ENCODE results near the gene PTPRN2. TPM values are rescaled to one million over a fixed set of nuclear protein-coding genes. Genes with fewer than 3 reads are reported as not detected.

Gene PTPRN2
- total RNA-seq, 1 experiment from 2014 or later: 2.1 TPM

DNA sequence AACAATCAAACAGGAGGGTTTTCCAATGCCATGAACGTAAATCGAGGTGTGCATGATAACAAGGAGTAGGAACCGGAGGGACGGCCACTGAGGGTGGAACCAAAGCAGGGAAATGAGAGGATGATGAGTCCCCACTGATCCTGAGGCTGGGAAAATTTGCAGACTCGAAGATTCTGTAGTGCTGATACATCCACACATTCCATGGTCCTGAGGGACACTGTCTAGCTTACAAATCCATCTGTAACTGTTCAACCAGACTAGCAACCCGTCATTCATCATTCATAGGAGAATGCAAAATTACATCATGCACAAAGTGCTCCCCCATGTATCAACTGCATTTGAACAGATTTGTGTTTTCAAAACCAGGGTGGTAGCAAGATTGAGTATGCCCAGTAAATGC, 189.7 kb downstream of the PTPRN2 start:
- no peaks in the 10 kb centered on the region for H4K20me1 ChIP-seq (ENCODE audit: insufficient read depth)
- ATAC-seq (no peak), DNase-seq (ENCODE audit: low read depth, low spot score) (no peak)
- no peak overlapping the region for H3K4me2 ChIP-seq (ENCODE audit: low read length)
- no peaks in the 10 kb centered on the region for H3K4me1 ChIP-seq (ENCODE audit: control insufficient read depth in 1 of 2, insufficient read depth in 2 of 2, low read length in 2 of 2)
- H3K4me3 ChIP-seq (replicated peaks in 1 of 2; ENCODE audit: low read depth in 1 of 2, low read length in 2 of 2): no peak overlapping the region
- intact Hi-C loops (cut with micrococcal nuclease): no loop called here
- no peak overlapping the region for H2AFZ ChIP-seq (ENCODE audit: low read depth, low read length, poor library complexity, severe bottlenecking)
- no peaks in the 10 kb centered on the region for H3K9me2 ChIP-seq (ENCODE audit: insufficient read depth)
- no peak overlapping the region for H3K9ac ChIP-seq (ENCODE audit: low read length)
- ChIA-PET CTCF (no interaction called here), POLR2A (no interaction called here), RAD21 (ENCODE audit: low non-redundant PET in 1 of 2, low total read pairs in 2 of 2, uncharacterized antibody in 2 of 2, unreplicated experiment in 2 of 2) (no interaction called here)
- no peaks in the 10 kb centered on the region for H3K79me2 ChIP-seq (ENCODE audit: insufficient read depth, low read length)
- H3K27ac ChIP-seq (ENCODE audit: low read depth, low read length): no peak overlapping the region
- no peak for TF ChIP-seq REST (IDR thresholded peaks at IDR 0.05; ENCODE audit: low read depth)
- no peak for TF ChIP-seq EZH2phosphoT487 (IDR thresholded peaks at IDR 0.05; ENCODE audit: borderline replicate concordance)
- no peak for TF ChIP-seq ZNF274 (IDR thresholded peaks at IDR 0.05; ENCODE audit: low read depth, low read length)
- no peak for TF ChIP-seq RAD21 (IDR thresholded peaks at IDR 0.05; ENCODE audit: low read depth)
- H3K9me3 ChIP-seq (ENCODE audit: control insufficient read depth in 1 of 2, insufficient read depth in 1 of 2, low read depth in 1 of 2, low read length in 2 of 2): peaks cover 0 to 3% of the 10 kb centered on the region in 2 experiments; a peak in 1 of 4 replicates
- H3K36me3 ChIP-seq (ENCODE audit: control insufficient read depth in 1 of 2, insufficient read depth in 2 of 2, low read length in 2 of 2): no peaks in the 10 kb centered on the region
- BruUV-seq (replicated peaks): no TSS peak
- no peaks in the 10 kb centered on the region for H3K27me3 ChIP-seq (ENCODE audit: insufficient read depth, low read length)
